CD4-positive, CD25-positive, alpha-beta regulatory T cell (primary cell): Measurements from ENCODE around the gene SPG7. TPM values are rescaled to one million over a fixed set of nuclear protein-coding genes. Genes with fewer than 3 reads are reported as not detected.
A peak's percentile ranks its signal among the peaks of the same experiment; 100 is the strongest.

Experiments used
- ATAC-seq, 2 donors: fragments of 150-1000 bp; cut with Tn5 transposase; one replicate each; pipeline ENCODE4 v1.10.0; 2021; ENCODE audit warnings: low read depth in 2 of 2, moderate number of reproducible peaks in 2 of 2, moderate library complexity in 1 of 2
- DNase-seq, 3 donors: peaks; one replicate each; pipeline versions ENCODE4 v3.0.0 to v3.0.0-alpha.2; 2012 to 2022; ENCODE audit warnings: mixed read lengths in 1 of 3
- H3K27ac ChIP-seq: one replicate; pipeline ENCODE4 v1.7.0; 2013; ENCODE audit warnings: mild to moderate bottlenecking, low read length; ENCODE audit not compliant: insufficient read depth, poor library complexity, severe bottlenecking
- H3K27me3 ChIP-seq: one replicate; pipeline ENCODE4 v1.7.0; 2013; ENCODE audit warnings: low read length; ENCODE audit not compliant: control insufficient read depth, insufficient read depth
- H3K36me3 ChIP-seq: one replicate; pipeline ENCODE4 v1.7.0; 2013; ENCODE audit warnings: mild to moderate bottlenecking, low read length, moderate library complexity; ENCODE audit not compliant: control insufficient read depth, insufficient read depth
- H3K4me1 ChIP-seq: 2 replicates; pipeline ENCODE4 v1.7.0; 2013; ENCODE audit warnings: mild to moderate bottlenecking, low read length; ENCODE audit not compliant: insufficient read depth, control insufficient read depth, poor library complexity, severe bottlenecking
- H3K4me3 ChIP-seq: one replicate; pipeline ENCODE4 v1.7.0; 2013; ENCODE audit warnings: low read depth, mild to moderate bottlenecking, low read length, moderate library complexity
- H3K9me3 ChIP-seq, 2 experiments: 1 replicate in 1 of 2; 2 replicates in 1 of 2; pipeline ENCODE4 v1.7.0; 2013; ENCODE audit warnings: low read length in 2 of 2, mild to moderate bottlenecking in 1 of 2, moderate library complexity in 1 of 2; ENCODE audit not compliant: control insufficient read depth in 2 of 2
- H3K27ac Mint-ChIP-seq, 3 donors: one replicate each; pipeline ENCODE4 v1.8.0; 2020 to 2022; ENCODE audit warnings: mild to moderate bottlenecking in 3 of 3, mixed read lengths in 3 of 3, moderate library complexity in 2 of 3
- H3K27me3 Mint-ChIP-seq: one replicate; pipeline ENCODE4 v1.8.0; 2022; ENCODE audit warnings: mild to moderate bottlenecking, mixed read lengths
- H3K36me3 Mint-ChIP-seq: one replicate; pipeline ENCODE4 v1.8.0; 2020; ENCODE audit warnings: mixed read lengths
- H3K4me1 Mint-ChIP-seq, 4 donors: one replicate each; pipeline ENCODE4 v1.8.0; 2020 to 2022; ENCODE audit warnings: mixed read lengths in 4 of 4, mild to moderate bottlenecking in 1 of 4
- H3K4me3 Mint-ChIP-seq, 4 donors: one replicate each; pipeline ENCODE4 v1.8.0; 2020 to 2022; ENCODE audit warnings: mild to moderate bottlenecking in 4 of 4, mixed read lengths in 4 of 4, moderate library complexity in 3 of 4
- H3K9me3 Mint-ChIP-seq, 7 donors: one replicate each; pipeline ENCODE4 v1.8.0; 2020 to 2022; ENCODE audit warnings: mixed read lengths in 7 of 7, mild to moderate bottlenecking in 3 of 7, moderate library complexity in 2 of 7
- polyA plus RNA-seq, 4 donors: library from polyadenylated mRNA; unstranded; fragments of 300-500 nt; fragmentation: Illumina TruSeq; gene quantifications; one replicate each; pipeline ENCODE4 v1.2.3, GENCODE V29; 2021
- total RNA-seq: library from RNA; stranded (reverse); gene quantifications from one replicate; pipeline ENCODE4 v1.2.3, GENCODE V29; 2022

The SPG7 gene
- total and polyA plus RNA-seq, 5 donors from 2014 or later, result 34.4 to 184 (median 41.2) TPM

GRCh38 chr16:89485701-89486246, 22.4 kb upstream of the SPG7 start:
- H3K9me3 ChIP-seq, result no peaks in the 10 kb centered on the region
- Mint-ChIP-seq H3K4me1 (peaks cover 35 to 82% (median 69%) of the 10 kb centered on the region in 4 donors), H3K4me3 (peak overlapping the region; percentile 85 to 95 (median 90)), H3K9me3 (peaks cover 0 to 2% (median 0%) of the 10 kb centered on the region in 7 donors), H3K27me3 (peaks cover 6% of the 10 kb centered on the region), H3K36me3 (peaks cover 18% of the 10 kb centered on the region), H3K27ac (peak overlapping the region; percentile 94 to 98 (median 96))
- ATAC-seq (no peak), DNase-seq (no peak)
- H3K27me3 ChIP-seq, result no peaks in the 10 kb centered on the region
- peaks cover 82% of the 10 kb centered on the region for H3K4me1 ChIP-seq
- no peaks in the 10 kb centered on the region for H3K36me3 ChIP-seq
- peak overlapping the region; percentile 97 for H3K27ac ChIP-seq
- peak overlapping the region; percentile 94 for H3K4me3 ChIP-seq

- peak; percentile 43 to 47 for ATAC-seq
Observed at GRCh38 chr16:89489040-89489897, 18.9 kb upstream of the SPG7 start.

GRCh38 chr16:89489898-89490438, 18.2 kb upstream of the SPG7 start:
- no peak for DNase-seq
- H3K4me3 Mint-ChIP-seq, result peak overlapping the region in 1 of 4 donors; percentile 91
- Histone ChIP-seq H3K36me3 (peaks cover 5% of the 10 kb centered on the region), H3K27ac (peak overlapping the region; percentile 97), H3K4me3 (no peak overlapping the region), H3K4me1 (peaks cover 58% of the 10 kb centered on the region), H3K9me3 (no peaks in the 10 kb centered on the region), H3K27me3 (no peaks in the 10 kb centered on the region)
- H3K27ac Mint-ChIP-seq, result no peak overlapping the region
- peaks cover 12 to 78% (median 53%) of the 10 kb centered on the region in 4 donors for H3K4me1 Mint-ChIP-seq
- ATAC-seq, result no peak
- H3K36me3 Mint-ChIP-seq, result peaks cover 8% of the 10 kb centered on the region
- peaks cover 0 to 2% (median 0%) of the 10 kb centered on the region in 7 donors for H3K9me3 Mint-ChIP-seq
- H3K27me3 Mint-ChIP-seq, result peaks cover 6% of the 10 kb centered on the region

More at GRCh38 chr16:89489040-89489897, 18.9 kb upstream of the SPG7 start:
- Histone ChIP-seq H3K36me3 (peaks cover 5% of the 10 kb centered on the region), H3K9me3 (no peaks in the 10 kb centered on the region), H3K27me3 (no peaks in the 10 kb centered on the region), H3K4me3 (peak overlapping the region; percentile 98), H3K27ac (peak overlapping the region; percentile 97), H3K4me1 (peaks cover 65% of the 10 kb centered on the region)
- H3K4me3 Mint-ChIP-seq, result peak overlapping the region; percentile 92 to 97 (median 95)
- H3K27me3 Mint-ChIP-seq, result peaks cover 6% of the 10 kb centered on the region
- peaks cover 8% of the 10 kb centered on the region for H3K36me3 Mint-ChIP-seq
- H3K4me1 Mint-ChIP-seq, result peaks cover 14 to 79% (median 56%) of the 10 kb centered on the region in 4 donors
- H3K9me3 Mint-ChIP-seq, result peaks cover 0 to 2% (median 0%) of the 10 kb centered on the region in 7 donors
- H3K27ac Mint-ChIP-seq, result peak overlapping the region; percentile 96 to 98 (median 97)
- peak; percentile 71 to 95 (median 88) for DNase-seq

- no peaks in the 10 kb centered on the region for H3K9me3 ChIP-seq
- peaks cover 8% of the 10 kb centered on the region for H3K36me3 Mint-ChIP-seq
- H3K4me1 Mint-ChIP-seq, result peaks cover 7 to 73% (median 47%) of the 10 kb centered on the region in 4 donors
- H3K27me3 ChIP-seq, result no peaks in the 10 kb centered on the region
- H3K4me3 Mint-ChIP-seq, result peak within 1 kb of the TSS; percentile 95 to 97 (median 96)
- peaks cover 5% of the 10 kb centered on the region for H3K36me3 ChIP-seq
- H3K9me3 Mint-ChIP-seq, result peaks cover 0 to 2% (median 0%) of the 10 kb centered on the region in 7 donors
- peaks cover 6% of the 10 kb centered on the region for H3K27me3 Mint-ChIP-seq
- peak within 1 kb of the TSS; percentile 97 to 98 (median 97) for H3K27ac Mint-ChIP-seq
- H3K27ac ChIP-seq, result peak within 1 kb of the TSS; percentile 97
- ATAC-seq (peak; percentile 88 to 93), DNase-seq (peak; percentile 99 to 100 (median 99))
- peaks cover 51% of the 10 kb centered on the region for H3K4me1 ChIP-seq
- peak within 1 kb of the TSS; percentile 84 for H3K4me3 ChIP-seq
Observed at GRCh38 chr16:89490439-89491237, 17.6 kb upstream of the SPG7 start, which contains the start of gene ANKRD11. ANKRD11 (minus strand) TSS chr16:89490561; CDS start chr16:89317019, 173,542 bp downstream.

GRCh38 chr16:89491238-89491869, 16.8 kb upstream of the SPG7 start:
- DNase-seq (peak in 1 of 3 donors; percentile 39), ATAC-seq (no peak)
- peaks cover 6% of the 10 kb centered on the region for H3K27me3 Mint-ChIP-seq
- H3K4me3 Mint-ChIP-seq, result peak overlapping the region; percentile 91 to 96 (median 93)
- Histone ChIP-seq H3K27ac (peak overlapping the region; percentile 97), H3K4me1 (peaks cover 44% of the 10 kb centered on the region), H3K27me3 (no peaks in the 10 kb centered on the region), H3K36me3 (peaks cover 5% of the 10 kb centered on the region), H3K9me3 (no peaks in the 10 kb centered on the region), H3K4me3 (peak overlapping the region; percentile 84)
- H3K36me3 Mint-ChIP-seq, result peaks cover 6% of the 10 kb centered on the region
- H3K4me1 Mint-ChIP-seq, result peaks cover 5 to 65% (median 40%) of the 10 kb centered on the region in 4 donors
- peak overlapping the region; percentile 82 to 97 (median 93) for H3K27ac Mint-ChIP-seq
- peaks cover 0 to 2% (median 0%) of the 10 kb centered on the region in 7 donors for H3K9me3 Mint-ChIP-seq

GRCh38 chr16:89491974-89492687, 16.1 kb upstream of the SPG7 start:
- DNase-seq (no peak), ATAC-seq (no peak)
- no peaks in the 10 kb centered on the region for H3K27me3 ChIP-seq
- peak overlapping the region; percentile 69 to 93 (median 78) for H3K27ac Mint-ChIP-seq
- peaks cover 5% of the 10 kb centered on the region for H3K36me3 ChIP-seq
- H3K9me3 ChIP-seq, result no peaks in the 10 kb centered on the region
- peaks cover 5 to 58% (median 36%) of the 10 kb centered on the region in 4 donors for H3K4me1 Mint-ChIP-seq
- peaks cover 6% of the 10 kb centered on the region for H3K27me3 Mint-ChIP-seq
- H3K36me3 Mint-ChIP-seq, result peaks cover 4% of the 10 kb centered on the region
- peaks cover 36% of the 10 kb centered on the region for H3K4me1 ChIP-seq
- H3K27ac ChIP-seq, result peak overlapping the region; percentile 97
- H3K9me3 Mint-ChIP-seq, result peaks cover 0 to 2% (median 0%) of the 10 kb centered on the region in 7 donors
- H3K4me3 Mint-ChIP-seq, result peak overlapping the region; percentile 91 to 96 (median 93)
- peak overlapping the region; percentile 84 for H3K4me3 ChIP-seq
